ENCODE measurements around the gene MST1R.
"Not testable (repeated sequence)": the region's sequence is repeated elsewhere in the genome, so short reads cannot be mapped to it uniquely, and the experiment has no call there.

Gene MST1R

DNA sequence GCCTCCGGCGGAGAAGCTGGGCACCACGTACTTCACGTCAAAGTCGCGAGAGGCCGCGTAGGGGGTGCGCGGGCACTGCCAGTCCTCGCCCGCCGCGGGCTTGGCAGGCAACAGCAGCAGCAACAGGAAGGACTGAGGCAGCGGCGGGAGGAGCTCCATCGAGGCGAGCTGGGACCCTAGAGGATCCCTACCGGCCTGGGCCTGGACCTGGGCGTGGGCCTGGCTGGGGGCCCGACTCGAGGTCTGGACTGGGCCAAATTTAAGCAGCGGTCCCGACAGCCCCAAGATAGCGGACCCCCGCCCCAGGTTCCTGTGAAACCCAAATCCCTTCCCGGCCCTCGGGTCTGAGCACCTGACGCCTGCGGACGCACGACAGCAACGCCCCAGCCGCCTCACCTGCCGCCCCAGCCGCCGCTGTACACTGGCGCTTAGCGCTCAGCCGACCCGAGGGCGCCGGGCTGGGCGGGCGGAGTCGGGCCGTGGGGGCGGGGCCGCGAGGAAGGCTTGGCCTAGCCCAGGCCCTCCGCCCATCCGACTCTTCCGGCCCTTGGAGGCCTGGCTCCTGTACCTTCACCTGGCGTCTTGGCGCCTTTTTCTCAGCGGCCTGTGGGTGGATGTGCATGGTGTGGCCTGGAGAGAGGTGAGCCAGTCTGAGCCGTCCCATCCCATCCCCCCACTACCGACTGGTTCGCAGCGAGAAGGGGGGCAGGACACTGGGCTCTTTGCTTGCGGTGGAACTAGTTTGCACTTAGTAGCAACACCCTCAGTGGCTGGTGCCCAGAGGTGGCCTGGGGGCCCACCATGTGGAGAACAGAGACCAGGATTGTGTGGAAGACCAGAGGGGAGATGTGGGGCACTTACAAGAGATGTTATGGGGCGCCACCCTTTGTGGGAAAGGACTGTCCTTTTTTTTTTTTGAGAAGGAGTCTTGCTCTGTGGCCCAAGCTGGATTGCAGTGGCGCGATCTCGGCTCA lies at the start of gene MST1R:
TSS of gene MST1R (minus strand) at position 423 of the 974 bp plus-strand sequence. CDS start at position 159, 264 bp downstream.
- H3K36me3 Mint-ChIP-seq = no peaks in the 10 kb centered on the region
- no peaks in the 10 kb centered on the region for H3K27me3 Mint-ChIP-seq
- peak; percentile 96 for ATAC-seq
- no peaks in the 10 kb centered on the region for H3K9me3 Mint-ChIP-seq
- peaks cover 27% of the 10 kb centered on the region for H3K4me1 Mint-ChIP-seq
- peak within 1 kb of the TSS; percentile 86 for H3K27ac Mint-ChIP-seq
- peak within 1 kb of the TSS; percentile 79 for H3K4me3 Mint-ChIP-seq

DNA sequence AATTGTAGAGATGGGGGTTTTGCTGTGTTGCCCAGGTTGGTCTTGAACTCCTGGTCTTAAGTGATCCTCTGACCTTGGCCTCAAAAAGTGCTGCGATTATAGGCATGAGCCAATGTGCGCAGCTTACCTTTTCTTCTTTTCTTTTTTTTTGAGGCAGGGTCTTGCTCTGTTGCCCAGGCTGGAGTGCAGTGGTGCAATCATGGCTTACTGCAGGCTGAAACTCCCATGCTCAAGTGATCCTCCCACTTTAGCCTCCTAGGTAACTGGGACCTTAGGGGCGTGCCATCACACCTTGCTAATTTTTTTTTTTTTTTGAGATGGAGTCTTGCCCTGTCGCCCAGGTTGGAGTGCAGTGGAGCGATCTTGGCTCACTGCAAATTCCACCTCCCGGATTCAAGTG lies 49.3 kb upstream of the MST1R start:
- Mint-ChIP-seq H3K27ac (no peak overlapping the region), H3K4me1 (peaks cover 29% of the 10 kb centered on the region), H3K36me3 (peaks cover 6% of the 10 kb centered on the region), H3K4me3 (no peak overlapping the region), H3K27me3 (no peaks in the 10 kb centered on the region), H3K9me3 (no peaks in the 10 kb centered on the region)
- ATAC-seq = no peak

- H3K27ac Mint-ChIP-seq = peak overlapping the region; percentile 7
- ATAC-seq = no peak
- H3K9me3 Mint-ChIP-seq = peaks cover 4% of the 10 kb centered on the region
Observed at GRCh38 chr3:49942651-49943050, 39.0 kb upstream of the MST1R start.

GRCh38 chr3:49940667-49941249 lies 37.1 kb upstream of the MST1R start:
- Mint-ChIP-seq H3K27ac (peak overlapping the region; percentile 95), H3K27me3 (no peaks in the 10 kb centered on the region), H3K36me3 (peaks cover 15% of the 10 kb centered on the region), H3K4me3 (peak overlapping the region; percentile 90), H3K4me1 (peaks cover 39% of the 10 kb centered on the region), H3K9me3 (peaks cover 4% of the 10 kb centered on the region)
- ATAC-seq = no peak

More at GRCh38 chr3:49942651-49943050, 39.0 kb upstream of the MST1R start:
- peaks cover 57% of the 10 kb centered on the region for H3K4me1 Mint-ChIP-seq
- no peaks in the 10 kb centered on the region for H3K27me3 Mint-ChIP-seq
- peak overlapping the region; percentile 19 for H3K4me3 Mint-ChIP-seq
- H3K36me3 Mint-ChIP-seq = peaks cover 25% of the 10 kb centered on the region

GRCh38 chr3:49939858-49940666 lies 36.4 kb upstream of the MST1R start, which contains the start of gene RBM6:
TSS of gene RBM6 (plus strand) at chr3:49940150. CDS start at chr3:49962642, 22,492 bp downstream.
- Mint-ChIP-seq H3K9me3 (peaks cover 4% of the 10 kb centered on the region), H3K4me3 (peak within 1 kb of the TSS; percentile 90), H3K27me3 (no peaks in the 10 kb centered on the region), H3K27ac (peak within 1 kb of the TSS; percentile 95), H3K4me1 (peaks cover 39% of the 10 kb centered on the region), H3K36me3 (peaks cover 15% of the 10 kb centered on the region)
- peak; percentile 99 for ATAC-seq

DNA sequence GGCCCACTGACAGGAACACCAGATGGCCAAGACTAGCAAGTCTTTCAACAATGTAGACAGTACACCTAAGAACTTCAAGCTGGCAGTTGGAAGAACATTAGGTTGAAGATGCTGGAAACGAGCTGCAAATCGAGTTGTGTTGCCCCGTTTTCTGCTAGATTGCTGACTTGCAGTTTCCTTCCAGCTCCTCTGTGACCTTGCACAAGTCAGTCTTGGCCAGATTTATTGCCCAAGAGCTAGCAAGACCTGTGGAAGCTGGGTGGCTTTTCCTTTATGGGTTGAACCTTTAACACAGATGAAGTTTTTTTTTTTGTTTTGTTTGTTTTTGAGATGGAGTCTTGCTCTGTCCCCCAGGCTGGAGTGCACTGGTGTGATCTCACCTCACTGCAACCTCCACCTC lies 33.4 kb upstream of the MST1R start:
- Mint-ChIP-seq H3K27me3 (no peaks in the 10 kb centered on the region), H3K4me3 (no peak overlapping the region), H3K27ac (no peak overlapping the region), H3K4me1 (peaks cover 22% of the 10 kb centered on the region), H3K9me3 (no peaks in the 10 kb centered on the region), H3K36me3 (no peaks in the 10 kb centered on the region)
- ATAC-seq = no peak

DNA sequence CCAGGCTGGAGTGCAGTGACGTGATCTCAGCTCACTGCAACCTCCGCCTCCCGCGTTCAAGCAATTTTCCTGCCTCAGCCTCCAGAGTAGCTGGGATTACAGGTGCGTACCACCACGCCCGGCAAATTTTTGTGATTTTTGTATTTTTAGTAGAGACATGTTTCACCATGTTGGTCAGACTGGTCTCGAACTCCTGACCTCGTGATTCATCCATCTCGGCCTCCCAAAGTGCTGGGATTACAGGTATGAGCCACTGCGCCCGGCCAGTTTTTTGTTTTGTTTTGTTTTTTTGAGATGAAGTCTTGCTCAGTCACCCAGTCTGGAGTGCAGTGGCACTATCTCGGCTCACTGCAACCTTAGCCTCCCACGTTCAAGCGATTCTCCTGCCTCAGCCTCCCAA lies 28.6 kb upstream of the MST1R start:
- ATAC-seq, H3K27ac Mint-ChIP-seq, H3K4me3 Mint-ChIP-seq, H3K36me3 Mint-ChIP-seq, H3K9me3 Mint-ChIP-seq, H3K27me3 Mint-ChIP-seq: not testable (repeated sequence)
- peaks cover 21% of the 10 kb centered on the region for H3K4me1 Mint-ChIP-seq

DNA sequence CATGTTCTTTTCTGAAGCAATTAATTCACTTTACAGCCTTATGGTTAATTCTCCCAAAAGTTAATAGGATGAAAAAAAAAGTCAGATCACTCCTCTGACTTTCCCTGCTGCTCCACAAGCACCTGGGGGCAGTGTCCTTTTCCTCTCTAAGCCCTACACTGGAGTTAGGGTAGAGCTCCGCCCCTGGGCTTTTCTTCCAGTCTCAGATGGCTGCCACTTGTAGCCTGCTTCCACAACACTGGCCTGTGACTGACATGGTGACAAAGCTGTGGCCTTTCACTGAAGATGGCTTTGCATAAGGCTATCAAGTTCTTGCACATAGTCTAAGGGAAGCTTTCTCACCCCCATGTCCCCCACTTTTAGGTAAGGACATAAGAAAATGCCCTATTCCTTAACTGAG lies 27.2 kb upstream of the MST1R start:
- H3K4me1 Mint-ChIP-seq = peaks cover 21% of the 10 kb centered on the region
- H3K27ac Mint-ChIP-seq = no peak overlapping the region
- no peak overlapping the region for H3K4me3 Mint-ChIP-seq
- ATAC-seq = no peak
- H3K9me3 Mint-ChIP-seq = no peaks in the 10 kb centered on the region
- H3K27me3 Mint-ChIP-seq = no peaks in the 10 kb centered on the region
- H3K36me3 Mint-ChIP-seq = no peaks in the 10 kb centered on the region

DNA sequence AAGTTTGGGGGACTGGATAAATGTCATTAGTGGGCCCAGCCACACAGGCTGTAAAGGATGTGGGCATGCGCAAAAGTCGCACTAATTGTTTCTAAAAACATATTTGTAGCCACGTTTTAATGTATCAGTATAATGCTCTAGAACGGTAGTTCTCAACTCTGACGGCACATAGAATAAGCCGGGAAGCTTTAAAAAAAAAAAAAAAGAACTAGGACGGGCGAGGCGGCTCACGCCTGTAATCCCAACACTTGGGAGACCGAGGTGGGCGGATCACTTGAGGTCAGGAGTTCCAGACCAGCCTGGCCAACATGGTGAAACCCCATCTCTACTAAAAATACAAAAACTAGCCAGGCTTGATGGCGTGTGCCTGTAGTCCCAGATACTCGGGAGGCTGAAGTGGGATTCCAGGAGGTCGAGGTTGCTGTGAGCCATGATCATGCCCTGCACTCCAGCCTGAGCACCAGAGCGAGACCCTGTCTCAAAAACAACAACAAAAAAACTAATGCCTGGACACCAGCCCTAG lies 26.6 kb upstream of the MST1R start:
- peak overlapping the region; percentile 84 for H3K27ac Mint-ChIP-seq
- no peaks in the 10 kb centered on the region for H3K27me3 Mint-ChIP-seq
- no peak for ATAC-seq
- H3K4me1 Mint-ChIP-seq = peaks cover 21% of the 10 kb centered on the region
- H3K4me3 Mint-ChIP-seq = peak overlapping the region; percentile 85
- no peaks in the 10 kb centered on the region for H3K9me3 Mint-ChIP-seq
- H3K36me3 Mint-ChIP-seq = no peaks in the 10 kb centered on the region

DNA sequence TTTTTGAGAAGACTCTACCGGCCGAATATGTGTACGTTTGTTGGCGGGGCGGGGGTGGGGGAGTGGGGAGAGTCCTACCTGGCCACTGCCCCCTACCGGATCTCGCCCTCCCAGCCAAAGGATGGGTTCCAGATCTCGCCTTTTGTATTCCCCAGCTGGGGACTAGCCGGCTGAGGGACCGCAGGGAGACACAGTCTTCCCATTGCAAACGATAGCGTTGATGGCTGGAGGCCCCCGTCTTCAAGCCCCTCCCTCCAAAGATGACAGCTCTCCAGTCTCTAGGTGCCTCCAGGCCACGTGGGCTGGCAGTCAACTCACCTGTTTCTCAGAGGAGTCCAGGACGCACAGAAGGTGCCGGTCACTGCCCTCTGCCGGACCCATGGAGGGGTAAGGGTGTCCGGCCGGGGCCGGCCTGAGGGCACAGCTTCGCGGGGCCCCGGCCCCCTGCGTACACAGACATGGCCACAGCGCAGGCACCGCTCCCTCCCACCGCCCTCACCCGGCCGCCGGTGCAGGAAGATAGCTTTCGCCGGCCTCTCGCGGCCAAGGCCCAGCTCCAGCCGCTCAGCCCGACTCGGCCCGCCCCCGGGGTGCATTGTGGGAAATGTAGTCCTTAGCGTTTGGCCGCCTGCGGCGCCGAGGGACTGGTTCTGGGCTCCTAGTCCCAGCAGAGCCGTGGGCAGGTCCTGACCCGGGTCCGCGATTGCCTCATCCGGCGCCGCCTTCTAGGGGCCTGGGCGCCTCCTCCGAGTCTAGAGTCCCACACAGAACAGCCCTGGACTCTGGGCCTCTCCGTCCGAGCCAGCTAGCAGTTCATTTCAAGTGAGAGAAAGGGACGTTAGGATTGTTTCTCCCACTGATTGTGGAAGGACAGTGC lies 25.9 kb upstream of the MST1R start, which contains the start of gene MON1A:
TSS of gene MON1A (minus strand) at position 521 of the 877 bp plus-strand sequence. CDS start 16,465 bp downstream, outside the sequence.
- H3K4me1 Mint-ChIP-seq = peaks cover 21% of the 10 kb centered on the region
- ATAC-seq = peak; percentile 99
- H3K4me3 Mint-ChIP-seq = peak within 1 kb of the TSS; percentile 85
- no peaks in the 10 kb centered on the region for H3K36me3 Mint-ChIP-seq
- no peaks in the 10 kb centered on the region for H3K9me3 Mint-ChIP-seq
- H3K27ac Mint-ChIP-seq = peak within 1 kb of the TSS; percentile 84
- H3K27me3 Mint-ChIP-seq = no peaks in the 10 kb centered on the region

GRCh38 chr3:49928481-49929017 lies 24.9 kb upstream of the MST1R start:
- ATAC-seq = no peak
- no peaks in the 10 kb centered on the region for H3K36me3 Mint-ChIP-seq
- peaks cover 21% of the 10 kb centered on the region for H3K4me1 Mint-ChIP-seq
- H3K9me3 Mint-ChIP-seq = no peaks in the 10 kb centered on the region
- no peaks in the 10 kb centered on the region for H3K27me3 Mint-ChIP-seq
- H3K4me3 Mint-ChIP-seq = peak overlapping the region; percentile 85
- peak overlapping the region; percentile 84 for H3K27ac Mint-ChIP-seq

DNA sequence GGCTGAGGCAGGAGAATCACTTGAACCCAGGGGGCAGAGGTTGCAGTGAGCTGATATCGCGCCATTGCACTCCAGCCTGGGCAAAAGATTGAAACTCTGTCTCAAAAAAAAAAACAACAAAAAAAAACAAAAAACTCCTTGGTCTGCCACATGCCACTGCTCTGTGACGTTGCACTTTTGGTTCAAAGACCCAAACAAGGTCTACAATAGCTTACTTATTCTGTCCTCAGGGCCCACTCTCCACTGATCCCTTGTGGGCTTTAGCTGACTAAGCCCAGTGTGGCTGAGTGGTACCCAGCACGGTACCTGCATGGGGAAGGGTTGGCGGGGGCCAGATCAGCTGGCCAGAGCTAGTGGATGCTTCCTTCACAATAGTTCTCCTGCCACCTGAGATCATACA lies 24.1 kb upstream of the MST1R start:
- no peaks in the 10 kb centered on the region for H3K36me3 Mint-ChIP-seq
- no peaks in the 10 kb centered on the region for H3K27me3 Mint-ChIP-seq
- no peaks in the 10 kb centered on the region for H3K9me3 Mint-ChIP-seq
- H3K4me1 Mint-ChIP-seq = peaks cover 21% of the 10 kb centered on the region
- H3K4me3 Mint-ChIP-seq = no peak overlapping the region
- ATAC-seq = no peak
- H3K27ac Mint-ChIP-seq = no peak overlapping the region

DNA sequence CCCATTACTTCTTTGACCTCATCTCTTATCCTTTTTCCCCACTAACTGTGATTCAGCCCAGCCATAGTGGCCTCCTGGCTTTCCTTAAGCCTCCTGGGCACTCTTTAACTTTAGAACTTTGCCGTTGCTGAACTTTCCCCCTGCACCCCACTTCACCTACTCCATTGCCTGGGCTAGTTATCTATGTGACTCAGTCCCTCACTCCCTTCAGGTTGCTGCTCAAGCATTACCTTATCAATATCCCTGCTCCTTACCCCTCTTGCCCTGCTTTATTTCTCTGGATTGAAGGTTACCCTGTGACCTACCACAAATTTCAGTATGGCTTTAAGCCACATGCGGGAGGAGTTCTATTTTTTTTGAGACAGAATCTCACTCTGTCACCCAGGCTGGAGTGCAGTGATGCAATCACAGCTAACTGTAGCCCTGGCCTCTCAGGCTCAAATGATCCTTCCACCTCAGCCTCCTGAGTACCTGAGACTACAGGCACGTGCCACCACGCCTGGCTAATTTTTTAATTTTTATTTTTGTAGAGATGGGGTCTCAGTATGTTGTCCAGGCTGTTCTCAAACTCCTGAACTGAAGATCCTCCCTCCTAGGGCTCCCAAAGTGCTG lies 22.6 kb upstream of the MST1R start:
- no peak for ATAC-seq
- H3K27me3 Mint-ChIP-seq = no peaks in the 10 kb centered on the region
- H3K9me3 Mint-ChIP-seq = no peaks in the 10 kb centered on the region
- H3K4me3 Mint-ChIP-seq = no peak overlapping the region
- H3K27ac Mint-ChIP-seq = peak overlapping the region; percentile 1
- H3K36me3 Mint-ChIP-seq = peaks cover 6% of the 10 kb centered on the region
- peaks cover 21% of the 10 kb centered on the region for H3K4me1 Mint-ChIP-seq

Data from stimulated activated memory B cell treated with anti-CD40 and anti-IgM and Interleukin-4, amounts not matched to agents 10 μg/mL and 1 μg/mL and 100 μg/mL, for 72 hours (primary cell).